Naive thymus-derived CD8-positive, alpha-beta T cell (primary cell): ENCODE data around the gene DBP. TPM values are rescaled to one million over a fixed set of nuclear protein-coding genes. Genes with fewer than 3 reads are reported as not detected.
"Not testable (repeated sequence)": the region's sequence is repeated elsewhere in the genome, so short reads cannot be mapped to it uniquely, and the experiment has no call there.

Source experiments
- ATAC-seq, 2 donors: fragments of 150-1000 bp; cut with Tn5 transposase in 1 of 2; sonication (Bioruptor Pico), chemical (Tn5 transposase) in 1 of 2; 1 replicate in 1 of 2; 2 replicates in 1 of 2; pipeline ENCODE4 v1.10.0; 2021; ENCODE audit warnings: mild to moderate bottlenecking in 2 of 2, moderate library complexity in 2 of 2
- POLR2A ChIA-PET: fragments of 350-600 bp; sonication (Branson Sonifier 250); formaldehyde crosslinking; loops from one replicate; lab custom pipeline; 2021; ENCODE audit warnings: antibody characterized with exemption; lab: Charles Lee
- DNase-seq, 10 donors: peaks; one replicate each; pipeline versions ENCODE4 v3.0.0 to v3.0.0-alpha.2; 2020 to 2022
- H3K27ac Mint-ChIP-seq, 10 donors: one replicate each; pipeline ENCODE4 v1.8.0; 2020 to 2022; ENCODE audit warnings: mild to moderate bottlenecking in 10 of 10, mixed read lengths in 10 of 10, moderate library complexity in 4 of 10, inconsistent platforms in 1 of 10
- H3K27me3 Mint-ChIP-seq, 5 donors: one replicate each; pipeline ENCODE4 v1.8.0; 2021 to 2022; ENCODE audit warnings: mixed read lengths in 5 of 5
- H3K36me3 Mint-ChIP-seq, 3 donors: one replicate each; pipeline ENCODE4 v1.8.0; 2020 to 2022; ENCODE audit warnings: mixed read lengths in 3 of 3, mild to moderate bottlenecking in 2 of 3, inconsistent platforms in 1 of 3
- H3K4me1 Mint-ChIP-seq, 4 donors: one replicate each; pipeline ENCODE4 v1.8.0; 2021 to 2022; ENCODE audit warnings: mixed read lengths in 4 of 4
- H3K4me3 Mint-ChIP-seq, 10 donors: one replicate each; pipeline ENCODE4 v1.8.0; 2020 to 2022; ENCODE audit warnings: mild to moderate bottlenecking in 10 of 10, mixed read lengths in 10 of 10, moderate library complexity in 6 of 10, inconsistent platforms in 1 of 10
- H3K9me3 Mint-ChIP-seq, 9 donors: one replicate each; pipeline ENCODE4 v1.8.0; 2020 to 2022; ENCODE audit warnings: mixed read lengths in 9 of 9, mild to moderate bottlenecking in 3 of 9, inconsistent platforms in 1 of 9, moderate library complexity in 1 of 9
- polyA plus RNA-seq, 3 donors: library from polyadenylated mRNA; unstranded; fragments of 300-500 nt; fragmentation: Illumina TruSeq; gene quantifications; one replicate each; pipeline ENCODE4 v1.2.3, GENCODE V29; 2021
- total RNA-seq, 8 experiments: library from RNA in 2 of 8; stranded (reverse) in 2 of 8; gene quantifications; one replicate each; pipeline ENCODE4 v1.2.3 and lab custom pipeline; 2021 to 2026

The DBP gene
- total and polyA plus RNA-seq, 5 experiments from 2014 or later: 37.5 to 97.8 (median 63.1) TPM

DNA sequence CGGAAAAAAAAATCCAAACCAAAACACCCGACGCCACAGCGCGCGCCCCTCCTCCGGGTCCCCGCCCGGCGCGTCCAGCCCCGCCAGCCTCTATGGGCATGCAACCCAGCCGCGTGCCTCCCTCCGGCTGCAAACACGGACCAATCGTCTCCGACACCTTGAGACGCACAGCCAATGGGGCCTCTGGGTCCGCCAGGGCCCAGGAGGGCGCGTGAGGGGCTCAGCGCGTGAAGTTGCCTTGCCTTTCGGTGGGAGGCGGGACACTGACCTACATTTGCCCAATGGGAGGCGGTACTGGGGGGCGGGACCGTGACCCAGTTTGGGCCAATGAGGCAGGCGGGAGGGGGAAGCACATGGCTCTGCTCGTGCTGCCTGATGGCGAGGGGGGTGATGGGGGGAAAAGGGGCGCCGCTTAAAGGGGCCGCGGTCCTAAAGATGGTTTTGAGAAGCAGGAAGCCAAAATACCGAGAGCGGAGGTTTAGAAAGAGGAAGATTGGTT is 319 bp upstream of the DBP start:
- peak overlapping the region; percentile 97 to 100 (median 99) for H3K27ac Mint-ChIP-seq
- ATAC-seq (peak; percentile 80 to 81), DNase-seq (peak; percentile 97 to 100 (median 100))
- H3K9me3 Mint-ChIP-seq: peaks cover 0 to 8% (median 0%) of the 10 kb centered on the region in 9 donors
- H3K27me3 Mint-ChIP-seq: no peaks in the 10 kb centered on the region
- POLR2A ChIA-PET: interaction anchor here (0.6 to 6.2 kb wide), 23 partner anchors 8 to 1777 kb away, joined by 3 to 70 read pairs (median 5); partner anchors contain the start of genes CA11, FAM83E, RPL18 and SPHK2
- peaks cover 31 to 59% (median 52%) of the 10 kb centered on the region in 4 donors for H3K4me1 Mint-ChIP-seq
- H3K4me3 Mint-ChIP-seq: peak overlapping the region; percentile 81 to 100 (median 98)
- H3K36me3 Mint-ChIP-seq: peaks cover 0 to 16% (median under 1%) of the 10 kb centered on the region in 3 donors

DNA sequence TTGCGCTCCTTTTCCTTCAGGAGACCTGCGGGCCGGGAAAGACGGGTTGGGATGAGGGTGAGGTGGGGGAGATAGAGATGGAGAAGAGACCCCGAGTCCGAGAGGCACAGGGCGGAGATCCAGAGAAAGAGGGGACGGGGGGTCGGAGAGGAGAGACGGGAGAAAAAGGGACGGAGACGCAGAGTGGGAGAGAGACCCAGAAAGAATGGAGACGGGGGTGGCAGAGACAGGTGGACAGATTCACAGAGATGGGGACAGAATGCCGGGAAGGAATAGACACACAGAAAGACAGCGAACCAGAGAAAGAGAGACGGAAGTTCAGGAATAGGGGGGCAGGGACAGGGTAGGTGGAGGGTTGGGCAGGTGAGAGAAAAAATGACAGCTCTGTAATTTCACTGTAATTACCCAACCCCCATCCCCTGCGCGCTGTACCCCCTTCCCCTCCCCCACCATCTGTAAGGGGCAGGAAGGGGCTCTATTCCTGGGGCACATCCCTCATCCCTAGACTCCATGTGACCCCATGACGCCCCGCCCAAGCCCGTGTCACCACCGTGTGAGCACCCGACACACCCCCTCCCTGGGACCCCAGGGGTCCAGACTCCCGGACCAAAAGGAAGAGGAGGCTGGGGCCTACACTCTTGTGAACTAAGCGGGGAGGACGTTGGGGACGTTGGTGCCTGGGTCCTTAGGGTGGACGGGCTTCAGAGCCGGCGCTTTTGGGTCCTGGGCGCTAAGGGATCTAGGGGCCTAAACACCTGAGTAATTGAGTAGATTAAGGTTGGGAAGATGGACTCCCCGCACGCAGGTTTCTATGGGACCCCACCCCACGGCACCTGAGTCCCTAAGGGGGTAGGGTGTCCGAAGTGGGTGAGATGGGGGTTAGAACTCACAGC is 967 bp downstream of the DBP start:
- ATAC-seq (no peak), DNase-seq (peak in 2 of 10 donors; percentile 38 to 50)
- Mint-ChIP-seq H3K27ac (peak overlapping the region; percentile 93 to 100 (median 97)), H3K27me3 (no peaks in the 10 kb centered on the region), H3K36me3 (peaks cover 0 to 27% (median 4%) of the 10 kb centered on the region in 3 donors), H3K4me3 (peak overlapping the region; percentile 81 to 100 (median 98)), H3K4me1 (peaks cover 27 to 65% (median 59%) of the 10 kb centered on the region in 4 donors), H3K9me3 (peaks cover 0 to 8% (median 0%) of the 10 kb centered on the region in 9 donors)
- POLR2A ChIA-PET: interaction anchor here (0.6 to 6.2 kb wide), 10 partner anchors 8 to 326 kb away, joined by 3 to 70 read pairs (median 5); partner anchors contain the start of genes CA11, FAM83E, RPL18 and SPHK2

DNA sequence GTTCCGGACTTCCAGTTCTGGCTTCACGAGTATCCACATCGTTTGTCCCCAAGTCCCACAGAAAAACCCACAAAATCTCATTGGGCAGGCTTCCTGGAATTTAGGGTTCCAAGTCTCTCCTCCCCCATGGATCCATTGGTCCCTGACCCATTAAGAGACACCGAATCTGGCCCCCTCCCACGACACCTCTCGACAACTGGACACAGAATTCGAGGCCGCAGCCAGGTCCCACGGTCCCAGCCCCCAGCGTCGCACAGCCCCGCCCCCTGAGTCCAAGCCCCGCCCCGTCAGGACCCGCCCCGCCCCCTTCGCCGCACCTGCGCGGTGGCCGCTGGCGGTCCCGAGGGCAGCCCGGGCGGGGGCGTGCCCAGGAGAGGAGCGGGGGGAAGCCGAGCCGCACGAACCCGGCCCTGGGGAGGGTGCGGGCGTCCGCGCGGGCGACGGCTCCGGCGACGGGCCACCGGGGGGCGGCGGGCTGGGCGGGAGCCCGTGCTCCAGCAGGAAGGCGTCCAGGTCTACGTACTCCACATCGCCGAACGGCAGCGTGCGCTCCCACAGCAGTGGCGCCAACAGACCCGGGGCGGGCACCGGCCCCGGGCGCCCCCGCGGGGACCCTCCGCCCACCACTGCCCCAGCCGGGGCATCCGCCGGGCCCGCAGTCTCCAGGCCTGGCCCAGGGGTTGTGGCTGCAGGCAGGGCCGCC is 1.8 kb downstream of the DBP start:
- H3K4me1 Mint-ChIP-seq: peaks cover 27 to 66% (median 61%) of the 10 kb centered on the region in 4 donors
- peaks cover 0 to 31% (median 5%) of the 10 kb centered on the region in 3 donors for H3K36me3 Mint-ChIP-seq
- POLR2A ChIA-PET: interaction anchor here (0.6 to 6.2 kb wide), 10 partner anchors 7 to 90 kb away, joined by 3 to 70 read pairs (median 32); partner anchors contain the start of genes CA11, FAM83E, RPL18 and SPHK2

DNA sequence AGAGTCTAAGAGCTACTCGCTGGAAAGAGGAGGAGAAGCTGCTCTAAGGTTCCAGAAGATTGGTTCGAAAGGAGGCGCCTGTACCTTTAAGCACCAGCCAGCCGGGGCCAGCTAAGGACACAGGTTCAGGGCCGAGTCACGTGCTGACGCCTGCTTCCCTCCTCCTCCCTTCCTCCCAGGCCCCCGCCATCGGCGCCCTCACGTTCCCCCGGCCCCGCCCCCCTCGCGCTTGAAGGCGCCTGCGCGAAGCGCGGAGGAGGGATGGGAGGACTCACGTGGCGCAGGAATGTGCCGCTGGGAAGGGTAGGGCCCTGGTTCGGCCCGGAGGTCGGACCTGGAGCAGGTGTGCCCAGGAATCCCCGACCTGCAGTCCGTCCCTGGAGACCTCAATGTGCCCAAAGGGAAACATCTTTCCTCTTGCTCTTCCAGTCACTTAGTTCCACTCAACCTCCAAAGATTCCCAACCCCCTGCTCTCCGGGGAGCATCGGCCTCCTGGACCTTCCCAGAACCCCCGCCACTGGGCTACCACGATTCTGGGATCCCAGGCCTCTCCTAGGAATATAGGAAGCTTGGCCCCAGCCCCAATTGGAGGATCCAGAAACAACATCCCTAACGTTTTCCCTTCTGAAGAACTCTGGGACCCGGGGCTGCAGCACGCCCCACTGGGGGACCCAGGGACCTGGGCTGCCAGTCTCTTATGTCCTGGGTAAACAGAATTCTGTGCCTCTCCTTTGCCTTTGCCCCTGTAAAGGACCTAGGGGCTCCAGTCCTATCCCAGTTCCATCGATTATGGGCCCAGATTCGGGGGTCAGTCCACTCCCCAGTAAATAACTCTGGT is 2.5 kb downstream of the DBP start:
- H3K9me3 Mint-ChIP-seq: peaks cover 0 to 8% (median 0%) of the 10 kb centered on the region in 9 donors
- H3K4me3 Mint-ChIP-seq: peak overlapping the region; percentile 78 to 93 (median 86)
- DNase-seq (peak; percentile 85 to 95 (median 88)), ATAC-seq (peak; percentile 8 to 15)
- H3K27me3 Mint-ChIP-seq: no peaks in the 10 kb centered on the region
- H3K4me1 Mint-ChIP-seq: peaks cover 24 to 62% (median 59%) of the 10 kb centered on the region in 4 donors
- peak overlapping the region; percentile 70 to 96 (median 95) for H3K27ac Mint-ChIP-seq
- H3K36me3 Mint-ChIP-seq: peaks cover 0 to 39% (median 8%) of the 10 kb centered on the region in 3 donors
- POLR2A ChIA-PET: interaction anchor here (0.7 to 3.0 kb wide), 7 partner anchors 10 to 1235 kb away, joined by 3 to 42 read pairs (median 18); partner anchors contain the start of genes CA11, RPL18 and SPHK2

More for the DNA sequence above, 1.8 kb downstream of the DBP start:
- H3K27ac Mint-ChIP-seq: peak overlapping the region; percentile 94 to 100 (median 96)
- peak in 1 of 2 donors; percentile 7 for ATAC-seq
- peaks cover 0 to 8% (median 0%) of the 10 kb centered on the region in 9 donors for H3K9me3 Mint-ChIP-seq
- H3K27me3 Mint-ChIP-seq: no peaks in the 10 kb centered on the region
- H3K4me3 Mint-ChIP-seq: peak overlapping the region; percentile 81 to 100 (median 98)
- DNase-seq: peak; percentile 58 to 84 (median 76)

DNA sequence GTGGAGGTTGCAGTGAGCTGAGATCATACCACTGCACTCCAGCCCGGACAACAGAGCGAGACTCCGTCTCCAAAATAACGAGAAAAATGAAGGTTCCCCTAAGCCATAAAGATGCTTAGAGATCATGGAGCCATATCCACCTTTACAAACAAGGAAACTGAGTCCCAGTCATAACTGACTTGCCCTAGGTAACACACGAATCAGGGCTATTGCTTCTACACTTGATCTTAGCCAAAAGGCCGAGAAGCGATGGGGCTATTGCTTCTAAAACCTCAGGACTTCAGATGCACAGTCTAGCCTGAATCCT is 3.2 kb downstream of the DBP start:
- Mint-ChIP-seq H3K36me3 (peaks cover 0 to 43% (median 8%) of the 10 kb centered on the region in 3 donors), H3K9me3 (peaks cover 0 to 8% (median 0%) of the 10 kb centered on the region in 9 donors), H3K4me3 (peak overlapping the region; percentile 78 to 93 (median 86)), H3K4me1 (peaks cover 20 to 56% (median 53%) of the 10 kb centered on the region in 4 donors), H3K27me3 (no peaks in the 10 kb centered on the region), H3K27ac (peak overlapping the region; percentile 70 to 96 (median 95))
- DNase-seq (no peak), ATAC-seq (no peak)
- POLR2A ChIA-PET: interaction anchor here (1.0 to 3.0 kb wide), 6 partner anchors 10 to 1236 kb away, joined by 3 to 42 read pairs (median 23); partner anchors contain the start of genes CA11, RPL18 and SPHK2

DNA sequence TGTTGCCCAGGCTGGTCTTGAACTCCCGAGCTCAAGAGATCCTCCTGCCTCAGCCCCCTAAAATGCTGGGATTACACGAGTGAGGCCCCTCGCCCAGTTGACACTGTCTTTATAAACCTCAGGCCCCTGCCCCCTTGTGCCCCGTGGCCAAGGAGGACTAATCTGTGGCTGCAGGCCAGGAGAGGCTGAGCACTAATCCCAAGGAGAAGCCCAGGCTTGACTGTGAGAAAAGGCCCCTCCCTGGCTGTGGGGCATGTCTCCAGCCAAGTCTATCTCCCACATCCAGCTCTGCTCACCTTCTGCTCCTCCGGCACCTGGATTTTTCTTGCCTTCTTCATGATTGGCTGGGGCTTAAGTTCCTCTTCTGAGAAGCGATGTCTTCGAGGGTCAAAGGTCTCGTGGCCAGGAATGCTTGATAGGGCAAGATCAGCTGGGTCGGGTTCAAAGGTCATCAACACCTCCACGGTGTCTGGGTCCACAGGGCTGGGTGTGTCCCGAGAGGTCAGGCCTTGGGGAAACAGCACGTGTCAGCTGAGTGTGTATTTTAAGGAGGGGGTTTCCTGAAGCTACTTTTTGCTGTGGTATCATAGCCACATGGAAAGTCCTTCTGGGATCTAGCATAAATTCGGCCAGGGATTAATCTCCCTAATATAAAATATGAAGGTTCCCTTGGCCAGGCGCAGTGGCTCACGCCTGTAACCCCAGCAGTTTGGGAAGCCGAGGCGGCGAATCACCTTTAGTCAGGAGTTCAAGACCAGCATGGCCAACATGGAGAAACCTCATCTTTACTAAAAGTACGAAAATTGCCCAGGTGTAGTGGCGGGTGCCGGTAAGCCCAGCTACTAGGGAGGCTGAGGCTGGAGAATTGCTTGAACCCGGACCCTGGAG is 3.8 kb downstream of the DBP start:
- DNase-seq (no peak), ATAC-seq (no peak)
- Mint-ChIP-seq H3K27ac (peak overlapping the region in 8 of 10 donors; percentile 92 to 96 (median 95)), H3K4me3 (peak overlapping the region; percentile 78 to 93 (median 86)), H3K9me3 (peaks cover 0 to 2% (median 0%) of the 10 kb centered on the region in 9 donors), H3K36me3 (peaks cover 0 to 47% (median 8%) of the 10 kb centered on the region in 3 donors), H3K27me3 (no peaks in the 10 kb centered on the region), H3K4me1 (peaks cover 15 to 53% (median 48%) of the 10 kb centered on the region in 4 donors)
- POLR2A ChIA-PET: interaction anchor here (0.7 to 3.0 kb wide), 7 partner anchors 10 to 1875 kb away, joined by 3 to 42 read pairs (median 18); partner anchors contain the start of genes CA11, RPL18 and SPHK2

DNA sequence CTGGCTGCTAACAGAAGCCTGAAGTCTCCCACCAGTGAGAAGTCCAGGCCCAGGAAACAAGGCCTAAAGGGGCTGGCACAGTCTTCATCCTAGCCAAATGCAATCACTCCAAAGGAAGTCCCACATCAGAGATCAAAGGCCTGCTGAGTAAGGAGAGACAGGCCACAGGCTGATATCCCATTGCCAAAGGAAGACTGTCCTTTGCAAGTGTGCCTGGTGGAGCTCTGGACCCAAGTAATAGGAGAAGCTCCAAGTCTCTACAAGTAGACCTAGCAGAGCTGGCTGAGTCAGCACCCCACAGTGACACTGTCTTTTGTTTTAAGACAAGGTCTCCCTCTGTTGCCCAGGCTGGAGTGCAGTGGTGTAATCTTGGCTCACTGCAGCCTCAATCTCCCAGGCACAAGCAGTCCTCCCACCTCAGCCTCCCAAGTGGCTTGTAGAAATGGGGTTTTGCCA is 4.5 kb downstream of the DBP start:
- no peaks in the 10 kb centered on the region for H3K27me3 Mint-ChIP-seq
- peaks cover 0 to 47% (median 8%) of the 10 kb centered on the region in 3 donors for H3K36me3 Mint-ChIP-seq

DNA sequence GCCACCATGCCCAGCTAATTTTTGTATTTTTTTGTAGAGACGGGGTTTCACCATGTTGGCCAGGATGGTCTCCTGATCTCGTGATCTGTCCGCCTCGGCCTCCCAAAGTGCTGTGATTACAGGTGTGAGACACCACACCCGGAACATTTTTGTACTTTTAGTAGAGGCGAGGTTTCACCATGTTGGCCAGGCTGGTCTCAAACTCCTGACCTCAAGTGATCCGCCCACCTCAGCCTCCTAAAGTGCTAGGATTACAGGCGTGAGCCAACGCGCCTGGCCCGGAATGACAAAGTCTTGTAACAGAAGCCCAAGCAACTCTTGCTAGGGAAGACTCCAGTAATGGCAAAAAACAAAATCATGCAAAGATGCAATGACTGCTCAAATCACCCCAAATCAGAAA is 4.9 kb downstream of the DBP start:
- H3K9me3 Mint-ChIP-seq, ATAC-seq, H3K27me3 Mint-ChIP-seq, DNase-seq: not testable (repeated sequence)
- Mint-ChIP-seq H3K27ac (peak overlapping the region in 9 of 10 donors; percentile 20 to 96 (median 85)), H3K36me3 (peaks cover 0 to 47% (median 8%) of the 10 kb centered on the region in 3 donors), H3K4me3 (peak overlapping the region; percentile 4 to 52 (median 27)), H3K4me1 (peaks cover 11 to 49% (median 43%) of the 10 kb centered on the region in 4 donors)
- POLR2A ChIA-PET: interaction anchor here (0.7 to 4.3 kb wide), 6 partner anchors 9 to 1874 kb away, joined by 3 to 37 read pairs (median 11); partner anchors contain the start of gene CA11

More for the DNA sequence above, 4.5 kb downstream of the DBP start:
- POLR2A ChIA-PET: interaction anchor here (0.7 to 4.3 kb wide), 7 partner anchors 9 to 1874 kb away, joined by 4 to 42 read pairs (median 20); partner anchors contain the start of genes CA11, RPL18 and SPHK2
- DNase-seq (no peak), ATAC-seq (no peak)
- Mint-ChIP-seq H3K9me3 (no peaks in the 10 kb centered on the region), H3K27ac (peak overlapping the region in 9 of 10 donors; percentile 20 to 96 (median 85)), H3K4me1 (peaks cover 13 to 49% (median 42%) of the 10 kb centered on the region in 4 donors), H3K4me3 (peak overlapping the region in 9 of 10 donors; percentile 4 to 52 (median 26))

DNA sequence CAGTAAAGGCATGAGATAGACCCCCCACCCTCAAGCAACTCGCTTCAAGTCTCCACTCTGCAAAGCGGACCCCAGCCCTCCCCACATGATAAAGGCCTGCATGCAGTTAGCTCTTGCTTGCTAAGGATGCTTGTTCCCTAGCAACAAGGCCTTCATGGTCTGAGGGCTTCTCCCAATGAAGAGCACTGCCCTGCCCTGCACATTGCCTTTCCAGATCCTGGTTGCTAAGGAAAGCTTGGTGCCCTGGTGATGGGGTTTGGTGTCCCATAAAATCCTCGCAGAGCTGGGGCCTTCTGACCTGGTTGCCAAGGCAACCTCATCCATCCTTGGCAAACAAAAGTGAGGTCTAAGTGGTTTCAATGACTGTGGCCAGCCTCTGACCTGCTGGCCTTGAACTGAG is 6.0 kb downstream of the DBP start:
- Mint-ChIP-seq H3K9me3 (no peaks in the 10 kb centered on the region), H3K36me3 (peaks cover 0 to 47% (median 8%) of the 10 kb centered on the region in 3 donors), H3K27me3 (no peaks in the 10 kb centered on the region), H3K4me3 (no peak overlapping the region), H3K4me1 (peaks cover 11 to 49% (median 45%) of the 10 kb centered on the region in 4 donors), H3K27ac (peak overlapping the region in 8 of 10 donors; percentile 35 to 92 (median 80))
- POLR2A ChIA-PET: interaction anchor here (0.8 to 4.6 kb wide), 7 partner anchors 9 to 307 kb away, joined by 3 to 38 read pairs (median 3); partner anchors contain the start of genes CA11, RPL18 and SPHK2
- DNase-seq: peak in 1 of 10 donors; percentile 60
- no peak for ATAC-seq
